ENCODE results near the gene PMEPA1. TPM values are rescaled to one million over a fixed set of nuclear protein-coding genes. Genes with fewer than 3 reads are reported as not detected.
A peak's percentile ranks its signal among the peaks of the same experiment; 100 is the strongest.

The PMEPA1 gene
- total RNA-seq, 1 donor: 23.5 TPM

DNA sequence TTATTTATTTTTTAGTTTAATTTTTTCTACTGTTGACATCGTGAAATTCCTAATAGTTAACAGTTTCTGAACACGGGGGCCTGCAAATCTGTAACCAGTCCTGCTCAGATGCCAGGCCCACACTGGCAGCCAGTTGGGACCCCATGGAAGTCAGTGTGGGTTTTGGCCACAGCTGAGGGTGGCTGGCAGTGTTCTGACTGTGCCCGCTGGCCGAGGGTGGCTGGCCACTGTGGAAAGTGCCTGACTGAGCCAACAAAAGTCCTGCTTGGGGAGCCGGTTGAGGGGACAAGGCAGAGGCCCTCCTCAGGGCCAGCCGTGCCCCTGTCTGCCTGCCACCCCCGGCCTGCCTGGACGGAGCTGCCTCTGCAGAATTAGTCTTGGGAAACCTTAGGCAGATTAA is 4.1 kb upstream of the PMEPA1 start:
- TF ChIP-seq, protein P1, sequence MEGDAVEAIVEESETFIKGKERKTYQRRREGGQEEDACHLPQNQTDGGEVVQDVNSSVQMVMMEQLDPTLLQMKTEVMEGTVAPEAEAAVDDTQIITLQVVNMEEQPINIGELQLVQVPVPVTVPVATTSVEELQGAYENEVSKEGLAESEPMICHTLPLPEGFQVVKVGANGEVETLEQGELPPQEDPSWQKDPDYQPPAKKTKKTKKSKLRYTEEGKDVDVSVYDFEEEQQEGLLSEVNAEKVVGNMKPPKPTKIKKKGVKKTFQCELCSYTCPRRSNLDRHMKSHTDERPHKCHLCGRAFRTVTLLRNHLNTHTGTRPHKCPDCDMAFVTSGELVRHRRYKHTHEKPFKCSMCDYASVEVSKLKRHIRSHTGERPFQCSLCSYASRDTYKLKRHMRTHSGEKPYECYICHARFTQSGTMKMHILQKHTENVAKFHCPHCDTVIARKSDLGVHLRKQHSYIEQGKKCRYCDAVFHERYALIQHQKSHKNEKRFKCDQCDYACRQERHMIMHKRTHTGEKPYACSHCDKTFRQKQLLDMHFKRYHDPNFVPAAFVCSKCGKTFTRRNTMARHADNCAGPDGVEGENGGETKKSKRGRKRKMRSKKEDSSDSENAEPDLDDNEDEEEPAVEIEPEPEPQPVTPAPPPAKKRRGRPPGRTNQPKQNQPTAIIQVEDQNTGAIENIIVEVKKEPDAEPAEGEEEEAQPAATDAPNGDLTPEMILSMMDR (IDR thresholded peaks at IDR 0.05; ENCODE audit: extremely low read depth, low read depth, low read length): no peak
- Histone ChIP-seq H3K4me2 (ENCODE audit: insufficient read depth, low read length) (no peak overlapping the region), H3K4me3 (ENCODE audit: insufficient read depth, low read length) (no peak overlapping the region), H3K27me3 (ENCODE audit: insufficient read depth, low read length) (no peaks in the 10 kb centered on the region), H4K20me1 (ENCODE audit: insufficient read depth, low read length) (no peaks in the 10 kb centered on the region), H2AFZ (ENCODE audit: low read length) (peak overlapping the region; percentile 2), H3K36me3 (ENCODE audit: insufficient read depth, low read length) (no peaks in the 10 kb centered on the region), H3K9me3 (ENCODE audit: low read depth, low read length) (no peaks in the 10 kb centered on the region), H3K79me2 (ENCODE audit: insufficient read depth, low read length) (peaks cover under 1% of the 10 kb centered on the region), H3K4me1 (ENCODE audit: insufficient read depth, low read length) (peaks cover 56% of the 10 kb centered on the region), H3K27ac (ENCODE audit: low read depth, low read length) (no peak overlapping the region)
- peak; percentile 75 for DNase-seq (ENCODE audit: insufficient read length, low spot score, missing footprints)

DNA sequence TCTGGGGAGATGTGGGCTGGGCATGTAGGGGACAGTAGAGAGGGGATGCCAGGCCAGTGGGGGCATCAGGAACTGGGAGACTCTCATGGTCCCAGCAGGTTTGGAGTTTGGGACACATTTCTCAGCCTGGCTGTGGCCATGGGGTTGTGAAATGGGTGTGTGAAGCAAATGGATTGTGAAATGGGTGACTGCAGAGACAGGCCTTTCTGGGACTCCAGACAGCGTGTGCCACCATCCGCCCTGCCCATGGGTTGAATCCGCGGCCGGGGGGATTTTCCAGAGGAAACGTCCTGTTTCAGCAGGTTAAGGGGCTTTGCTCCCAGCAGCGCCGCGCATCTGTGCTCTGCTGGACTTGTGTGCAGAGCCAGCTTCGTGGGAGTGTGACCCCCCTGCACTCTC is 3.7 kb upstream of the PMEPA1 start:
- Histone ChIP-seq H4K20me1 (ENCODE audit: insufficient read depth, low read length) (peaks cover 3% of the 10 kb centered on the region), H3K4me2 (ENCODE audit: insufficient read depth, low read length) (no peak overlapping the region), H3K27me3 (ENCODE audit: insufficient read depth, low read length) (no peaks in the 10 kb centered on the region), H3K27ac (ENCODE audit: low read depth, low read length) (no peak overlapping the region), H3K9me3 (ENCODE audit: low read depth, low read length) (no peaks in the 10 kb centered on the region), H3K79me2 (ENCODE audit: insufficient read depth, low read length) (peaks cover 5% of the 10 kb centered on the region), H3K4me1 (ENCODE audit: insufficient read depth, low read length) (peaks cover 53% of the 10 kb centered on the region), H2AFZ (ENCODE audit: low read length) (no peak overlapping the region), H3K36me3 (ENCODE audit: insufficient read depth, low read length) (no peaks in the 10 kb centered on the region), H3K4me3 (ENCODE audit: insufficient read depth, low read length) (no peak overlapping the region)
- TF ChIP-seq, protein P1 (IDR thresholded peaks at IDR 0.05; ENCODE audit: extremely low read depth, low read depth, low read length): no peak
- peak; percentile 84 for DNase-seq (ENCODE audit: insufficient read length, low spot score, missing footprints)

DNA sequence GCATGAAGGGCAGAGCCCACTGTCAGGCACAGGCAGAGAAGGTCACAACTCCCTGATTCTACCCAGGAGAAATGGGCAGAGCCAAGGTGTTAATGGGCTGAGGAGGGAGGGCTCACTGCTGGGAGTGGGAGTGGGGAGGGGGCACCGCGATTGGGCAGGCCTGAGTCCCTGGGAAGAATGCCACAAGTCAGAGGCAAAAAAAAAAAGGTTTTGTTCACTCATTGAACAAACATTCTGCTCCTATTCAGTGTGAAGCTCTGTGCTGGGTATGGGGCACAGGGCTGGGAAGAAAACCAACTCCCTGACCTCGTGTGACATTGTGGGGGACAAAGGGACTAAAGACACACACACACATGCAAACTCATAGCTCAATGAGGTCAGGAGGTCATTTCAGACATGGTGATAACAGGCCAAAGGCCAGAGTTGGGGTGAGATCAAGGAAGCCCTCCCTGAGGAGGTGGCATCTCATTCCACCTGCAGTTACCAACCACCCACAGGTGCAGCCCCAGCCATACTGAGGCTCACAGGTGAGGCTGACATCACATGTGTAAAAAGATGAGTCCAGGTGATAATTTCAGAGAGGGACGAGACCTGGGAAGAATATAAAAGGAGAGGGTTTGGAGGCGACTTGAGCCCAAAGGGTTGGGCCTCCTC is 3.2 kb upstream of the PMEPA1 start:
- no peaks in the 10 kb centered on the region for H3K9me3 ChIP-seq (ENCODE audit: low read depth, low read length)
- H4K20me1 ChIP-seq (ENCODE audit: insufficient read depth, low read length): peaks cover 8% of the 10 kb centered on the region
- peak; percentile 63 for DNase-seq (ENCODE audit: insufficient read length, low spot score, missing footprints)
- peaks cover 8% of the 10 kb centered on the region for H3K79me2 ChIP-seq (ENCODE audit: insufficient read depth, low read length)
- TF ChIP-seq, protein P1 (IDR thresholded peaks at IDR 0.05; ENCODE audit: extremely low read depth, low read depth, low read length): no peak
- no peak overlapping the region for H3K4me3 ChIP-seq (ENCODE audit: insufficient read depth, low read length)
- H3K27me3 ChIP-seq (ENCODE audit: insufficient read depth, low read length): no peaks in the 10 kb centered on the region
- no peaks in the 10 kb centered on the region for H3K36me3 ChIP-seq (ENCODE audit: insufficient read depth, low read length)
- peaks cover 55% of the 10 kb centered on the region for H3K4me1 ChIP-seq (ENCODE audit: insufficient read depth, low read length)
- H2AFZ ChIP-seq (ENCODE audit: low read length): no peak overlapping the region
- no peak overlapping the region for H3K27ac ChIP-seq (ENCODE audit: low read depth, low read length)
- no peak overlapping the region for H3K4me2 ChIP-seq (ENCODE audit: insufficient read depth, low read length)

DNA sequence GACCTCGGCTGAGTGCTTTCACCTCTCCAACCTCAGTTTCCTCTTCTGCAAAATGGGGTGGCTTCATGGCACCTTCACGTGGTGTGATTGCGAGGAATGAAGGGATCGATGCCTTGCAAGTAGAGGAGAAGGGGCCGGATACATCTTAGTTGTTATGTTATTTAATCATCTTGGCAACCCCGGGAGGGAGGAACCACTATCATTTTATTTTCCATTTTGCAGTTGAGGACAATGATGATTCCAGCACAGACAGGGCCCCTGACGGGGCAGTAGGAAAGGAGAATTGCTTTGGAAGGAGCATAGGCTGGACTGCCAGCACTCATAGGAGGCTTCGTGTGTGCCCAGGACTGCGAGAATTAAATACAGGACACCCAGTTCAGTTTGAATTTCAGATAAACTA is 2.5 kb upstream of the PMEPA1 start:
- Histone ChIP-seq H4K20me1 (ENCODE audit: insufficient read depth, low read length) (peaks cover 14% of the 10 kb centered on the region), H3K4me1 (ENCODE audit: insufficient read depth, low read length) (peaks cover 50% of the 10 kb centered on the region), H3K9me3 (ENCODE audit: low read depth, low read length) (no peaks in the 10 kb centered on the region), H3K4me3 (ENCODE audit: insufficient read depth, low read length) (no peak overlapping the region), H3K79me2 (ENCODE audit: insufficient read depth, low read length) (peaks cover 14% of the 10 kb centered on the region), H3K27ac (ENCODE audit: low read depth, low read length) (no peak overlapping the region), H3K36me3 (ENCODE audit: insufficient read depth, low read length) (no peaks in the 10 kb centered on the region), H3K27me3 (ENCODE audit: insufficient read depth, low read length) (no peaks in the 10 kb centered on the region), H3K4me2 (ENCODE audit: insufficient read depth, low read length) (no peak overlapping the region), H2AFZ (ENCODE audit: low read length) (no peak overlapping the region)
- peak; percentile 68 for DNase-seq (ENCODE audit: insufficient read length, low spot score, missing footprints)
- TF ChIP-seq, protein P1 (IDR thresholded peaks at IDR 0.05; ENCODE audit: extremely low read depth, low read depth, low read length): no peak
